Nephron progenitor cell (in vitro differentiated cells): Measurements from ENCODE around the gene PSRC1.

Experiments used
- DNase-seq: peaks from one replicate; pipeline ENCODE4 v3.0.0; 2021
- H3K27ac Mint-ChIP-seq: 2 replicates; pipeline ENCODE4 v1.8.0; 2021; ENCODE audit warnings: mild to moderate bottlenecking, moderate library complexity, mixed read lengths
- H3K27me3 Mint-ChIP-seq: 2 replicates; pipeline ENCODE4 v1.8.0; 2021; ENCODE audit warnings: mild to moderate bottlenecking, low read depth, mixed read lengths; ENCODE audit not compliant: poor library complexity
- H3K36me3 Mint-ChIP-seq: 2 replicates; pipeline ENCODE4 v1.8.0; 2021; ENCODE audit warnings: low read depth, mixed read lengths
- H3K4me1 Mint-ChIP-seq: 2 replicates; pipeline ENCODE4 v1.8.0; 2021; ENCODE audit warnings: mixed read lengths
- H3K4me3 Mint-ChIP-seq: 2 replicates; pipeline ENCODE4 v1.8.0; 2021; ENCODE audit warnings: mild to moderate bottlenecking, moderate library complexity, mixed read lengths
- H3K9me3 Mint-ChIP-seq: 2 replicates; pipeline ENCODE4 v1.8.0; 2021; ENCODE audit warnings: mild to moderate bottlenecking, moderate library complexity, mixed read lengths
- CTCF ChIP-seq: fragments of 200-600 bp; sonication (generic); IDR thresholded peaks from 2 replicates; pipeline ENCODE4 v1.5.0; 2021; ENCODE audit warnings: antibody characterized with exemption

The PSRC1 gene

GRCh38 chr1:109282952-109283747 lies at the start of gene PSRC1:
PSRC1 (minus strand) TSS chr1:109283145.
- Mint-ChIP-seq H3K27me3 (peaks cover 4% of the 10 kb centered on the region), H3K4me3 (peak within 1 kb of the TSS; percentile 100), H3K4me1 (peaks cover 54% of the 10 kb centered on the region), H3K9me3 (peaks cover 4% of the 10 kb centered on the region), H3K27ac (peak within 1 kb of the TSS; percentile 94), H3K36me3 (peaks cover 25% of the 10 kb centered on the region)
- DNase-seq: peak; percentile 98
- no peak for TF ChIP-seq CTCF

- Mint-ChIP-seq H3K27me3 (peaks cover 4% of the 10 kb centered on the region), H3K4me3 (no peak overlapping the region), H3K27ac (no peak overlapping the region), H3K36me3 (peaks cover 64% of the 10 kb centered on the region), H3K9me3 (peaks cover 44% of the 10 kb centered on the region), H3K4me1 (no peaks in the 10 kb centered on the region)
- TF ChIP-seq CTCF: no peak
- no peak for DNase-seq
Observed at GRCh38 chr1:109331113-109331512, 48.2 kb upstream of the PSRC1 start.

- Mint-ChIP-seq H3K27me3 (peaks cover 4% of the 10 kb centered on the region), H3K9me3 (peaks cover 27% of the 10 kb centered on the region), H3K4me1 (no peaks in the 10 kb centered on the region), H3K36me3 (peaks cover 46% of the 10 kb centered on the region), H3K27ac (no peak overlapping the region), H3K4me3 (no peak overlapping the region)
- no peak for TF ChIP-seq CTCF
- no peak for DNase-seq
Observed at GRCh38 chr1:109327285-109327684, 44.3 kb upstream of the PSRC1 start.

- Mint-ChIP-seq H3K27me3 (no peaks in the 10 kb centered on the region), H3K4me3 (no peak overlapping the region), H3K36me3 (peaks cover 45% of the 10 kb centered on the region), H3K9me3 (no peaks in the 10 kb centered on the region), H3K27ac (no peak overlapping the region), H3K4me1 (peaks cover 10% of the 10 kb centered on the region)
- no peak for DNase-seq
- TF ChIP-seq CTCF: no peak
Observed at GRCh38 chr1:109322974-109323373, 40.0 kb upstream of the PSRC1 start.

- TF ChIP-seq CTCF: no peak
- Mint-ChIP-seq H3K4me1 (peaks cover 10% of the 10 kb centered on the region), H3K27ac (peak overlapping the region; percentile 30), H3K9me3 (no peaks in the 10 kb centered on the region), H3K4me3 (no peak overlapping the region), H3K27me3 (no peaks in the 10 kb centered on the region), H3K36me3 (peaks cover 65% of the 10 kb centered on the region)
- DNase-seq: no peak
Observed at GRCh38 chr1:109319114-109319513, 36.2 kb upstream of the PSRC1 start.

GRCh38 chr1:109316506-109316905 lies 33.6 kb upstream of the PSRC1 start:
- Mint-ChIP-seq H3K9me3 (no peaks in the 10 kb centered on the region), H3K4me3 (no peak overlapping the region), H3K4me1 (peaks cover 10% of the 10 kb centered on the region), H3K27me3 (no peaks in the 10 kb centered on the region), H3K36me3 (peaks cover 68% of the 10 kb centered on the region), H3K27ac (no peak overlapping the region)
- no peak for TF ChIP-seq CTCF
- no peak for DNase-seq
